Right ventricle myocardium superior (tissue), 1 donor: Measurements from ENCODE around the gene IFT81. TPM values are rescaled to one million over a fixed set of nuclear protein-coding genes. Genes with fewer than 3 reads are reported as not detected.
"Not testable (repeated sequence)": the region's sequence is repeated elsewhere in the genome, so short reads cannot be mapped to it uniquely, and the experiment has no call there.

Source experiments
- ATAC-seq: fragments of 200-7000 bp; cut with Tn5 transposase; one replicate; pipeline ENCODE4 v1.9.1; 2020; ENCODE audit warnings: mild to moderate bottlenecking; ENCODE audit not compliant: poor library complexity
- DNase-seq: peaks from one replicate; pipeline ENCODE4 v3.0.0-alpha.2; 2020
- intact Hi-C: fragments of 100-400 bp; cut with DNase I; formaldehyde crosslinking; loops from one replicate; pipeline ENCODE4 v1.11.2; 2022
- long read RNA-seq: library from polyadenylated mRNA; unstranded; transcript quantifications from one replicate; pipeline ENCODE4 v2.0.0, GENCODE V29; 2021
- total RNA-seq: library from RNA; stranded (reverse); fragmentation: NEBNext Ultra II Directional; extraction: Animal tissue kit (Norgen Biotek cat#: 25700); gene quantifications from one replicate; pipeline ENCODE4 v1.2.1, GENCODE V29; 2021
- donor health status: DM: no; HTN: yes; CAD: no; lungs with severe emphysema.

IFT81 gene, protein sequence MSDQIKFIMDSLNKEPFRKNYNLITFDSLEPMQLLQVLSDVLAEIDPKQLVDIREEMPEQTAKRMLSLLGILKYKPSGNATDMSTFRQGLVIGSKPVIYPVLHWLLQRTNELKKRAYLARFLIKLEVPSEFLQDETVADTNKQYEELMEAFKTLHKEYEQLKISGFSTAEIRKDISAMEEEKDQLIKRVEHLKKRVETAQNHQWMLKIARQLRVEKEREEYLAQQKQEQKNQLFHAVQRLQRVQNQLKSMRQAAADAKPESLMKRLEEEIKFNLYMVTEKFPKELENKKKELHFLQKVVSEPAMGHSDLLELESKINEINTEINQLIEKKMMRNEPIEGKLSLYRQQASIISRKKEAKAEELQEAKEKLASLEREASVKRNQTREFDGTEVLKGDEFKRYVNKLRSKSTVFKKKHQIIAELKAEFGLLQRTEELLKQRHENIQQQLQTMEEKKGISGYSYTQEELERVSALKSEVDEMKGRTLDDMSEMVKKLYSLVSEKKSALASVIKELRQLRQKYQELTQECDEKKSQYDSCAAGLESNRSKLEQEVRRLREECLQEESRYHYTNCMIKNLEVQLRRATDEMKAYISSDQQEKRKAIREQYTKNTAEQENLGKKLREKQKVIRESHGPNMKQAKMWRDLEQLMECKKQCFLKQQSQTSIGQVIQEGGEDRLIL
- 9.8 TPM for total RNA-seq
- long read RNA-seq, transcript IFT81-209 (19 exons, 2,710 nt): minor isoform, 7 of 31 reads
- long read RNA-seq, transcript IFT81-201 (19 exons, 3,108 nt): major isoform, 15 of 31 reads
- long read RNA-seq, partial matches to known transcripts: 1 of 31 reads
- long read RNA-seq, other reads (novel, unspliced or antisense): 7 of 31 reads

GRCh38 chr12:110124269-110124995 lies at the start of gene IFT81:
Gene IFT81, plus strand, starts transcription at chr12:110124357. Its CDS starts 3,024 bp downstream, at chr12:110127381.
- peak; percentile 97 for ATAC-seq
- intact Hi-C loops: no loop called here

GRCh38 chr12:110075880-110076279 lies 48.3 kb upstream of the IFT81 start:
- DNase-seq: no peak
- ATAC-seq: no peak
- intact Hi-C loops: no loop called here

More at GRCh38 chr12:110124269-110124995, at the start of gene IFT81:
- DNase-seq: peak; percentile 96

DNA sequence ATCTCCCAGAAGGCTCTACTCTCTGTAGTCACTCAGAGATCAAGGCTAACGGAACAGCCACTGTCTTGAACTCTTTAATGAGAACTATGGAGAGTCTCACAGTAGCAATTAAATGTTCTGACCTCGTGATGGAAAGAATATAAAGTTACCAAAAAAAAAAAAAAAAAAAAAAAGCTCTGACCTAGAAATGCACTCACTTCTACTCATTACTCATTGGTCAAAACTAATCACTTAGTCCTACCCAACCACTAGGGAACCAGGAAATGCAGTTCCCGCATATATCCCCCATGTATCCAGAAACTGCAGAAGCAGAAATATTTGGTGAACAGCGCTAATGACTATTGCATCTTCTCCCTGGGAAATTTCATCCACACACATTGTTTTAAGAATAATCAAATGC lies 46.4 kb upstream of the IFT81 start:
- intact Hi-C loops: no loop called here
- ATAC-seq (no peak), DNase-seq (no peak)

- intact Hi-C loops: no loop called here
- peak; percentile 75 for DNase-seq
- ATAC-seq: peak; percentile 79
These were observed 44.4 kb upstream of the IFT81 start for GRCh38 chr12:110079477-110080400.

GRCh38 chr12:110080410-110080809 lies 43.7 kb upstream of the IFT81 start:
- DNase-seq (no peak), ATAC-seq (no peak)
- intact Hi-C loops: no loop called here

DNA sequence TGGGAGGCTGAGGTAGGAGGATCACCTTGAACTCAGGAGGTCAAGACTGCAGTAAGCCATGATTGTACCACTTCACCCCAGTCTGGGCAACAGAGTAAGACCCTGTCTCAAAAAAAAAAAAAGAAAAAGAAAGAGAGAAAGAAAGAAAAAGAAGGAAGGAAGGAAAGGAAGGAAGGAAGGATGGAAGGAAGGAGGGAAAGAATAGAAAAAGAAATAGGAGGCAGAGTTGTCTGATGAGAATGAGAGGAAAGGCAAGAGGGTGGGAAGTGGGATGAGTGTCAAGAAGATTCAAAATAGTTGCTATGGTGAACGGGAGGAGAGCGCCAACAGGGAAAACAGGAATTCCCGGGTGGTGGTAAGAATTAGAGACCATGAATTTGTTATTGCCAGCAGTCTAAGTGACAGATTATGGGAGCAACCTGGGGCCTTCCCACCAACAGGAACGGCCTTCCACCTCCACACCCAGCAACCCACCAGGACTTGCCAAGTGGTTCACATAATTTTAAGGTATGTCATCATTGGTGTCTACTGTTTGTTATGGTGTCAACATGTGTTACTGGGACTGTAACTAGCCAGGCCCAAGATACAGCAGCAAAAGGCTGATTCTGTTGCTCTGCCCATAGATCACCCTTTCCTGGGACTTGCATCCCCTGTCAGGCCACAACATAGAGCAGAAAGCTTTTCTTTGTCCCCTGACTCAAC lies 39.7 kb upstream of the IFT81 start:
- intact Hi-C loops: no loop called here
- ATAC-seq (no peak), DNase-seq (no peak)

- peak; percentile 34 for ATAC-seq
- intact Hi-C loops, DNase-seq: not testable (repeated sequence)
These were observed 35.9 kb upstream of the IFT81 start for GRCh38 chr12:110088216-110088615.

DNA sequence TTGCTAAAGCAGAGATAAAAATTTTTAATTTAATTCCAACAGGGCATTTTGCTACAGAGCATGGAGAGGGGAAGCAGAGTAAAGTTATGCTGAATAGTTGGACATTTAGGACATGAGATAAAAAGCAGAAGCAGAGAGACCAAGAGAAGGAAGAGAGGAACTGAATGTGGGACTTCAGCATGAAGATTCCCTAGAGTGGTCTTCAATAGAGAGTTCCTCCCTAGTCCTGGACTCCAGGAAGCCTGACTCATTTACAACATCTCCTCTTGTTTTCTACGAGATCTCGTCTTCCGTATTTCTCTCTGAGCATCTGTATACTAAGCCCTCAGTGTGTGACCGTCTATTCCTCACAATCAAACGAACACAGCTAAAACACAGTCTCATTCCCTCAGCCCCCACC lies 35.2 kb upstream of the IFT81 start:
- DNase-seq: no peak
- intact Hi-C loops: no loop called here
- ATAC-seq: peak; percentile 66

DNA sequence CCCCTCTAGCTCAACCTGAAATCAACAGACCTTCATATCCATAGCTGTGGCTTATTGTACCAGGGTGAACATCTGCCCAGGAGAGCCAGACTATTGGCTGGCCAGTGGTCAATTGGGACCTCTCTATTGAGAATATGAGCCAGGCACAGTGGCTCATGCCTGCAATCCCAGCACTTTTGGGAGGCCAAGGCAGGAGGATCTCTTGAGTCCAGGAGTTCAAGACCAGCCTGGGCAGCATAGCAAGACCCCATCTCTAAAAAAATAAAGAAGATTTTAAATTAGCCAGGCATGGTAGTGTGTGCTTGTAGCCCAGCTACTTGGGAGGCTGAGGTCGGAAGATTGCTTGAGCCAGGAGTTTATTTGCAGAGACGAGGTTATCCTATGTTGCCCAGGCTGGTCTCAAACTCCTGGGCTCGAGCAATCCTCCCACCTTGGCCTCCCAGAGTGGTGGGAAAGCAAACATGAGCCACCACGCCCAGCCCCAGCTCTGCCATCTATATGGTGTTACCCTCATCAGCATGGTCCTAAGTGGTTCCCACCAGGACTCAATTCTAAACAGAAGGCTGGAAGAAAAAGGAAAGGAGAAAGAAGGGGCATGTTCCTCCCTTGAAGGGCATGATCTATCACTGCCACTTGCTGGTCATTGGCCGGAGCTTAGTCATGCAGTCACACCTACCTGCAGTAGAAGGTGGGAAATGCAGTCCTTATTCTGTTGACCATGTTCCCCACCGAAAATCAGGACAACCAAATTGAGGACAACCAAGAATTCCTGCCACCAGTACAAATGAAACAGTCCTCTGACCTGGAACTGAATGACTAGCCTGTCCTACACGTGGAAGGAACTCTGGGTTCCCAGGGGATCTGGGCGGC lies 33.7 kb upstream of the IFT81 start:
- intact Hi-C loops: no loop called here
- DNase-seq (no peak), ATAC-seq (no peak)

- no peak for DNase-seq
- ATAC-seq: no peak
- intact Hi-C loops: no loop called here
These were observed 32.9 kb upstream of the IFT81 start for GRCh38 chr12:110091136-110091711.

DNA sequence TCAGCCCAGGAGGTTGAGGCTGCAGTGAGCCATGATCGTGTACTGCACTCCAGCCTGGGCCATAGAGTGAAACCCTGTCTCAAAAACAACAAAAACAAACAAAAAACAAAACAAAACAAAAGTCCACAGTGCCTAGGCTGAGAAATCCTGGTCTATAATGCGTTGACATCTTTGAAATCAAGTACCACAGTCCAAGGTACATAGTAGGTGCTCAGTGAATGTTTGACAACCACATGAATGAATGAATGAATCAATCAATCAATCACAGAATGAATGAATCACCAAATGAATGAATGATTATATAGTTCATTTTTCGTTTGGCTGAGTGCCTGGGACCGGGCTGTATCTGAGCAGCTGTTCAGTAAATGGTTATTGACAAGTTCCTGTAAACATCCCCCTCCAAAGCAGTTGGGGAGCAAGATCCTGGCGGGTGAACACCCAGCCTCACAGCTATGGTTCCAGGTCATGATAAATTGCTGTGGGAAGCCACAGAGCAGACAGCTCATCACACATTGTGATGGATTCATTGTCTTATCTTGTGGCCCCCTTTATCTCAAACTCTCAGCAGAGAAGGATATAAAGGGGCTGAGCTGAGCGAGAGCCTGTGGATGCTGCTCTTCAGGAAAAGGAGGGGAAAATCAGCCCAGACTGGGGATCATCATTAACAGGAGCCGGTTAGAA lies 30.4 kb upstream of the IFT81 start:
- intact Hi-C loops: no loop called here
- no peak for ATAC-seq
- no peak for DNase-seq

DNA sequence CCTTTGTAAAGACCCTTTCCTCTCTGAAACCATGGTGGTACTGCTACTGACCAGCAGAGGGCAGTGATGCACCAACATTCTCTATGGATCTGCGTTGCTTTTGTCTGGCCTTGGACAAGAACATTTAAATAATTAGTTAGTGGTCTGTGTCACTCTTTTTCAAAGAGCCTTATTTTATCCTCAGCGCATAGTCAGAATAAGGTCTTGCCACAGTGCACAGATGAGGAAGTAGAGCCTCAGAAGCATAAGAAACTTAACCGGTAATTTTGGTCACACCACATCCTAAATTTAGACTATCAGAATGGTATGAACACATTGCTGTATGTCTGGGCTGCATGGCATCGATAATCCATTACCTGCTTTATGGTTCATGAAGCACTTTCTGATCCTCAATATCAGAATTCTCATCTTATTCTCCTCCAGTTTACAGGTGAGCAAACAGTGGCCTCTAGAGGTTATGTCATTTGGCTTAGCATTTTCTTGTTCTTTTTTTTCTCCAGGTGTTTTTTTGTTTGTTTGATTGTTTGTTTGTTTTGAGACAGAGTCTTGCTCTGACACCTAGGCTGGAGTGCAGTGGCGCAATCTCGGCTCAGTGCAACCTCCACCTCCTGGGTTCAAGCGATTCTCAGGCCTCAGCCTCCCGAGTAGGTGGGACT lies 23.7 kb upstream of the IFT81 start:
- ATAC-seq: peak; percentile 81
- intact Hi-C loops: loop anchor here (5.0 kb wide), 1 partner anchor 332 kb away; no protein-coding TSS in a partner anchor
- DNase-seq: peak; percentile 64

DNA sequence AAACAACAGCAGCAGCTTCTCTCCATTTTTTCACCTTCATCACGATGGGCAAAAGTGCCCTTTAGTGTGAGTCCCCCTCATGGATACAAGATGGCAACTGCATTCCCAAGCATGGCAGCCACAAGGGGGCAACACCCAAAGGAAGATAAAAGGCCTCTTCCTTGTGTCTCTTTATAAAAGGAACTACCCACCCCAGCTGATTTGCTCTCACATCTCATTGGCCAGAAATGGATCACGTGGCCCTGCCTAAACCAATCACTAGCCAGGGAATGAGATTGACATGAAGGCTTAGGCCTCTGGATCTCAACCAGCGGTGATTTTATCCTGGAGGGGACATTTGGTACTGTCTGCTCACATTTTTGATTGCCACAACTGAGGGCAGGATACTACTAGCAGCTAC lies 21.9 kb upstream of the IFT81 start:
- DNase-seq (no peak), ATAC-seq (peak; percentile 40)
- intact Hi-C loops: loop anchor here (5.0 kb wide), 1 partner anchor 330 kb away; no protein-coding TSS in a partner anchor

GRCh38 chr12:110104188-110105094 lies 19.7 kb upstream of the IFT81 start:
- intact Hi-C loops: loop anchor here (5.0 kb wide), 2 partner anchors 143 to 328 kb away; no protein-coding TSS in a partner anchor
- no peak for DNase-seq
- ATAC-seq: no peak
